Adrenal gland (tissue), 12 donors: ENCODE measurements around the gene CAPN2. TPM values are rescaled to one million over a fixed set of nuclear protein-coding genes. Genes with fewer than 3 reads are reported as not detected.

Experiments
- DNase-seq, 7 donors: peaks; one replicate each; pipeline ENCODE4 v3.0.0-alpha.2; 2019 to 2020
- H3K27ac ChIP-seq, 5 donors: fragments of 200-600 bp; sonication (generic) in 4 of 5; 1 replicate in 3 of 5; 2 replicates in 2 of 5; pipeline versions ENCODE4 v1.5.1 to v1.8.0; 2016 to 2020; ENCODE audit warnings: mild to moderate bottlenecking in 1 of 5
- H3K27me3 ChIP-seq: fragments of 200-600 bp; 2 replicates; pipeline ENCODE4 v1.8.0; 2021
- H3K36me3 ChIP-seq, 2 donors: fragments of 200-600 bp; replicated peaks in 1 of 2; 1 replicate in 1 of 2; 2 replicates in 1 of 2; pipeline versions ENCODE4 v1.5.1 to v1.8.0; 2018 to 2022
- H3K4me1 ChIP-seq, 2 donors: fragments of 200-600 bp; replicated peaks in 1 of 2; 1 replicate in 1 of 2; 2 replicates in 1 of 2; pipeline versions ENCODE4 v1.5.1 to v1.8.0; 2018 to 2021
- H3K4me3 ChIP-seq, 4 donors: fragments of 200-600 bp; sonication (generic) in 3 of 4; one replicate each; pipeline ENCODE4 v1.5.1; 2016 to 2018
- H3K9me3 ChIP-seq, 3 donors: fragments of 200-600 bp; sonication (generic) in 1 of 3; replicated peaks in 1 of 3; 1 replicate in 2 of 3; 2 replicates in 1 of 3; pipeline versions ENCODE4 v1.5.1 to v1.8.0; 2016 to 2021
- CTCF ChIP-seq, 6 experiments: fragments of 450-650 bp in 4 of 6; fragments of 200-600 bp in 2 of 6; sonication (generic) in 1 of 6; IDR thresholded peaks; 1 replicate in 5 of 6; 2 replicates in 1 of 6; pipeline versions ENCODE4 v1.5.1 to v1.8.0; 2016 to 2021; ENCODE audit warnings: antibody characterized with exemption in 6 of 6, mild to moderate bottlenecking in 2 of 6, moderate library complexity in 1 of 6
- POLR2A ChIP-seq, 2 donors: fragments of 450-650 bp; IDR thresholded peaks; one replicate each; pipeline ENCODE4 v1.6.1; 2017; ENCODE audit warnings: antibody characterized with exemption in 2 of 2, mild to moderate bottlenecking in 2 of 2, moderate library complexity in 1 of 2
- WGBS, 4 donors: extraction: QIAGEN DNeasy Blood & Tissue Kit in 2 of 4; methylation state at CpG; one replicate each; pipeline versions ENCODE4 v1.1.5 to v1.1.7; 2013 to 2017; 5-methylcytosine and 5-hydroxymethylcytosine counted together
- intact Hi-C, 2 donors: fragments of 100-400 bp; cut with DNase I; formaldehyde crosslinking; loops; one replicate each; pipeline versions ENCODE4 v1.14.1 to v1.15.0; 2022 to 2023
- polyA plus RNA-seq, 3 donors: library from polyadenylated mRNA; stranded (reverse); fragments of 200-250 nt in 2 of 3; fragments of 350-450 nt in 1 of 3; fragmentation: Illumina TruSeq in 1 of 3; extraction: RNeasy Lipid Tissue Mini Kit (QIAGEN cat#74804) in 1 of 3; gene quantifications; one replicate each; pipeline ENCODE4 v1.2.3, GENCODE V29; 2013 to 2014
- total RNA-seq, 9 donors: library from RNA; depleted of rRNA in 4 of 9; stranded (reverse); fragments of >200 nt in 4 of 9; fragments of 120-200 nt in 1 of 9; fragmentation: NEBNext Ultra II Directional in 1 of 9; extraction: Animal tissue kit (Norgen Biotek cat#: 25700) in 1 of 9; gene quantifications; one replicate each; pipeline versions ENCODE4 v1.1.0 to v1.2.4, GENCODE V29; 2013 to 2023
- donor health status: healthy with polysubstance abuse.
- donor health status: Bipolar disorder and iron deficiency.
- donor health status: DM: yes; HTN: yes; CAD: no.
- donor health status: DM: no; HTN: no; CAD: no.
- donor health status: DM: no; HTN: no; CAD: no.
- donor health status: DM: yes; HTN: yes; CAD: no.

Gene CAPN2
- total and polyA plus RNA-seq, 12 donors: 110 to 366 (median 199) TPM

GRCh38 chr1:223755992-223756775 lies 43.8 kb downstream of the CAPN2 start:
- Histone ChIP-seq H3K27ac (no peak overlapping the region), H3K27me3 (no peaks in the 10 kb centered on the region), H3K4me1 (no peaks in the 10 kb centered on the region), H3K36me3 (peaks cover 0 to 99% of the 10 kb centered on the region in 2 donors), H3K9me3 (no peaks in the 10 kb centered on the region), H3K4me3 (no peak overlapping the region)
- 83 to 88% (median 86%) methylated on average over 6 to 13 of the region's 13 CpGs for WGBS, 4 donors
- no peak for DNase-seq
- TF ChIP-seq POLR2A (IDR thresholded peaks at IDR 0.05): no peak
- intact Hi-C loops: no loop called here

GRCh38 chr1:223756806-223757700 lies 44.7 kb downstream of the CAPN2 start:
- Histone ChIP-seq H3K9me3 (no peaks in the 10 kb centered on the region), H3K4me3 (no peak overlapping the region), H3K27ac (no peak overlapping the region), H3K4me1 (no peaks in the 10 kb centered on the region), H3K27me3 (no peaks in the 10 kb centered on the region), H3K36me3 (peaks cover 0 to 98% of the 10 kb centered on the region in 2 donors)
- intact Hi-C loops: no loop called here
- TF ChIP-seq POLR2A (IDR thresholded peaks at IDR 0.05) (no peak), CTCF (IDR thresholded peaks at IDR 0.05) (no peak)
- DNase-seq: no peak
- 89 to 94% (median 93%) methylated on average over 20 of the region's 20 CpGs for WGBS, 4 donors

GRCh38 chr1:223758734-223759133 lies 46.4 kb downstream of the CAPN2 start:
- no peak overlapping the region for H3K4me3 ChIP-seq
- intact Hi-C loops: no loop called here
- H3K4me1 ChIP-seq: no peaks in the 10 kb centered on the region
- no peaks in the 10 kb centered on the region for H3K27me3 ChIP-seq
- WGBS, 4 donors: 86 to 96% (median 90%) methylated on average over 9 of the region's 9 CpGs
- H3K27ac ChIP-seq: no peak overlapping the region
- no peaks in the 10 kb centered on the region for H3K9me3 ChIP-seq
- H3K36me3 ChIP-seq: peaks cover 0 to 98% of the 10 kb centered on the region in 2 donors
- DNase-seq: no peak
- TF ChIP-seq CTCF (IDR thresholded peaks at IDR 0.05): no peak
- TF ChIP-seq POLR2A (IDR thresholded peaks at IDR 0.05): no peak

- TF ChIP-seq CTCF (IDR thresholded peaks at IDR 0.05): no peak
- TF ChIP-seq POLR2A (IDR thresholded peaks at IDR 0.05): no peak
- H3K4me1 ChIP-seq: no peaks in the 10 kb centered on the region
- H3K9me3 ChIP-seq: no peaks in the 10 kb centered on the region
- H3K27ac ChIP-seq: no peak overlapping the region
- WGBS, 4 donors: 88 to 92% (median 90%) methylated on average over 13 of the region's 13 CpGs
- intact Hi-C loops: no loop called here
- H3K36me3 ChIP-seq: peaks cover 0 to 98% of the 10 kb centered on the region in 2 donors
- no peak for DNase-seq
- no peaks in the 10 kb centered on the region for H3K27me3 ChIP-seq
- no peak overlapping the region for H3K4me3 ChIP-seq
These were observed 46.9 kb downstream of the CAPN2 start for GRCh38 chr1:223759273-223759672.
